ENCODE data around the gene USP25. TPM values are rescaled to one million over a fixed set of nuclear protein-coding genes. Genes with fewer than 3 reads are reported as not detected.

USP25 gene
- total and polyA plus RNA-seq, 9 of the 15 experiments (the other 6 are each of a cell fraction or from before 2014, with no cell fraction given), result 7.8 to 44.9 (median 31.4) TPM

DNA sequence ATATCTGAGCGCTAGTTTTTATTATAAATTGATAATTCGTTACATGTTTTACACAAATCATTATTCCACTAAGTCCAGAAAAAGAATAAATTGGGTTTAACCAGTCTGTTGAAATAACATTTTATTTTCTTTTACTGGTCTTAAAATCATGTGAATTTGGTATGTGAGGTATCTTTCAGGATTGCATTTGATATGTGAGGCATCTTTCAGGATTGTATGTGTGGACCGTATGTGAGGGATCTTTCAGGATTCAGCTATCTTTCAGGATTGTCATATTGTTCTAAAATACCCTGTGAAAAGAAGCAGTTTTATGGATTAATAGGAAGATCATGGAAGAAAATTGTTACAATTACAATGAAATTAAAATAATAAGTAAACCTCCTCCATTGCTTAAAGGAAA is 42.9 kb downstream of the USP25 start:
- Histone ChIP-seq H4K20me1 (replicated peaks; ENCODE audit: control insufficient read depth, insufficient read depth, low read length) (no peaks in the 10 kb centered on the region), H3K27ac (ENCODE audit: extremely low read depth, low read depth, low read length) (no peak overlapping the region), H3K36me3 (ENCODE audit: control insufficient read depth, insufficient read depth, low read length) (peaks cover 40% of the 10 kb centered on the region; the same call in 2 of the 3 replicates), H3K4me3 (no peak overlapping the region), H3K4me1 (replicated peaks in 1 of 2; ENCODE audit: control insufficient read depth in 2 of 2, insufficient read depth in 2 of 2, low read length in 2 of 2) (no peaks in the 10 kb centered on the region), H3K9me3 (replicated peaks; ENCODE audit: control insufficient read depth, insufficient read depth, low read depth, low read length) (no peaks in the 10 kb centered on the region), H3K9me1 (ENCODE audit: control insufficient read depth, insufficient read depth, low read length) (no peaks in the 10 kb centered on the region), H3K79me2 (ENCODE audit: control insufficient read depth, insufficient read depth, low read length) (peaks cover 81% of the 10 kb centered on the region), H3K9ac (ENCODE audit: insufficient read depth in 1 of 2, low read depth in 2 of 2, low read length in 2 of 2) (no peak overlapping the region), H3K4me2 (ENCODE audit: insufficient read depth, low read length) (no peak overlapping the region), H2AFZ (ENCODE audit: low read depth, low read length) (no peak overlapping the region), H3K27me3 (ENCODE audit: control insufficient read depth in 2 of 2, insufficient read depth in 2 of 2, low read length in 2 of 2) (no peaks in the 10 kb centered on the region)
- no peak for DNase-seq (ENCODE audit: extremely low read depth in 1 of 4, low spot score in 3 of 4)
- in situ Hi-C loops (cut with MboI) (no loop called here), intact Hi-C loops (cut with micrococcal nuclease) (no loop called here)
- ATAC-seq, result no peak
- ChIA-PET POLR2A (no interaction called here), CTCF (ENCODE audit: low intra/inter-chr PET ratio) (no interaction called here)
- BruUV-seq (replicated peaks), result no TSS peak
- no peak for FAIRE-seq
- TF ChIP-seq LCOR (CRISPR knock-in tag; IDR thresholded peaks at IDR 0.05) (no peak), ASH1L (IDR thresholded peaks at IDR 0.05; ENCODE audit: borderline replicate concordance, low read depth, partially characterized antibody) (no peak), RHOXF2B (CRISPR knock-in tag; conservative IDR thresholded peaks at IDR 0.05) (no peak), TFAM (CRISPR knock-in tag; conservative IDR thresholded peaks at IDR 0.05) (no peak), TEAD4 (IDR thresholded peaks at IDR 0.05; ENCODE audit: low read length) (no peak), TEAD4 (CRISPR knock-in tag; IDR thresholded peaks at IDR 0.05; ENCODE audit: borderline replicate concordance) (no peak), ZNF707 (CRISPR knock-in tag; conservative IDR thresholded peaks at IDR 0.05) (no peak), XRCC5 (IDR thresholded peaks at IDR 0.05; ENCODE audit: low read depth, low read length) (no peak), HDAC2 (IDR thresholded peaks at IDR 0.05) (no peak), KAT8 (IDR thresholded peaks at IDR 0.05; ENCODE audit: low read depth) (no peak)
- 96% methylated on average over 3 of the region's 3 CpGs for WGBS (ENCODE audit: insufficient coverage, low coverage, missing lambda C conversion rate)
